ENCODE measurements around the gene IFNAR1.

- TF ChIP-seq CTCF (IDR thresholded peaks at IDR 0.05) (no peak), POLR2A (IDR thresholded peaks at IDR 0.05) (no peak)
Observed at GRCh38 chr21:33300701-33301631, 23.8 kb upstream of the IFNAR1 start.

All from testis (tissue), 2 donors.